Stimulated activated CD8-positive, alpha-beta memory T cell treated with anti-CD3 and anti-CD28 coated beads, Interleukin-2, amount 100 ng/mL, for 48 hours (primary cell): ENCODE measurements around the gene HEXIM1.
"Not testable (repeated sequence)": the region's sequence is repeated elsewhere in the genome, so short reads cannot be mapped to it uniquely, and the experiment has no call there.

Experiments used
- DNase-seq, 2 donors: peaks; one replicate each; pipeline ENCODE4 v3.0.0-alpha.2; 2020; ENCODE audit warnings: low read depth in 2 of 2

HEXIM1 gene

DNA sequence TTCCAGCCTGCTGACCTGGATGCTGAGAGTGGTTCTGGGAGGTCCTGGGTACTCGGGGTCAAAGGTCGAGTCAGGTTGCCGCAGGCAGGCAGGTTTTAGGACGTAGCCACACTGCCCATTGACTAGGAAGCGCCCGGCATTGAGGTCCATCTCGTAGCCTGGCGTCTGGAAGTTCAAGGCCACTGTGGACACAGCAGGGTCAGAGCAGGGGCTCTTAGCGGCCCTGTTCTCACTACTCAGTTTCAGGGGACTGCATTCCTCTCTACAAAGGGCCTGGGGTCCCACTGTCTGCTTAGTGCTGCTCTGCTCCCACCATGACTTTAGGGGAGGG lies 34.9 kb upstream of the HEXIM1 start:
- DNase-seq = no peak

DNA sequence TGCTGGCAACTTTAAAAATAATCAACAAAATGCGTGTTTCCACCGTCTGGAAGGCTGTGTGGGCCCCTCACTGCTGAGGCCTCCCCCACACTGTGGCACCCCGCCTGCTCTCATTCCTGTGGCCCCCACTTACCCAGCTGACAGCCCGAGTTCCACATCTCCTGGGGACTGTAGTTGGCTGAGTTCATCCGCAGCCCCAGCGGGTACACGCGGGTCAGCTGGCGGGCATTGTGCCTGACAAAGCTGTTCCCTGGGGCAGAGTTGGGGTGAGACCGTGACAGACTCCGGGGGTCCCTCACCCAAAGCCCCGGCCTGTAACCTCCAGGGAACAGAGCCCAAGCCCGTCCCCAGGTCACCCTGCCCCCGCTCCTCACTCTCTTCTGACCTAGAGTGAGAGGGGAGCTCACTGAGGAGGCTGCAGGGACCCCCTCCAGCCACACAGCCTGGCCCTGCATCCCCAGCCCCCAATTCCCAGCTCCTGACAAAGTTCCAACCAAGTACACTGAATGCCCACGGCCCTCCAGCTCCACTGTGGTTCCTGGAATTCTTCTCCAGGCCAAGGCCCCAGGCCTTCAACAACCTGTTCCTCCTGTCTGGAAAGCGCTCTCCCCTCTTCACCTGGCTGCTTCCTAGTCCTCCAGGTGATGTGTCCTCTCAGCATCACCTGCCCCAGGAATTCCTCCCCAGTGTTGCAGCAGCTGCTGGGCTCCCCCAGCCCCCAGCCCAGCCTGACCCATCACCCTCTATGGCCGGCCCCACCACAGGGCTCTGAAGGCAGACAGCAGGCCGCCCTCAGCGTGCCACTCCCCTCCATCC lies 34.0 kb upstream of the HEXIM1 start:
- DNase-seq = no peak

DNA sequence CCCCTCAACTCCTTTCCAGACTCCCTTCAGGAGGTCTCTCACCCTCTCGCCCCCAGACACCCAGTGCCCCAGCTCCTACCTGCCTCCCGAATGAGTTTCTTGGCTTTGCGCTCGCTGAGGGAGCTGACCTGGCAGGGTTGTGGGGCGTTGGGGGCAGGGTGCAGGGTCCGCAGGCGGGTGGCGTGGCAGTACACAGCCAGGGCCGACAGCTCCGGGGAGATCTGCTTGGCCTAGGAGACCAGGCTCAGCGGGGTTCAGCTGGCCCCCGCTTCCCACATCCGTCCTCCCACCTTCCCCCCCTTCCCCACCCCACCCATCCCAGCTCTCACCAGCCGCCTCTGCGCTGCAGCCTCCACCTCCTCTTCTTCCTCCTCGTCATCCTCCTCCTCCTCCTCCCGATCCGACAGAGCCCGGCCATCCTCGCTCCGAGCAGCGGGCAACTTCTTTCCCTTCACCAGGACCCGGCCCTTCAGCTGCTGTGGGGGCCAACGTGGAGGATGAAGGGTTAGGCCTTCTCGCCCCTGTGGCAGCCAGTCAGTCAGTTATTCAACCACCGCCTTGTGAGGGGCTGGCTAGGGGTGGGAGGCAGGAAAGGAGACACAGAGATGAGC lies 33.2 kb upstream of the HEXIM1 start:
- no peak for DNase-seq

DNA sequence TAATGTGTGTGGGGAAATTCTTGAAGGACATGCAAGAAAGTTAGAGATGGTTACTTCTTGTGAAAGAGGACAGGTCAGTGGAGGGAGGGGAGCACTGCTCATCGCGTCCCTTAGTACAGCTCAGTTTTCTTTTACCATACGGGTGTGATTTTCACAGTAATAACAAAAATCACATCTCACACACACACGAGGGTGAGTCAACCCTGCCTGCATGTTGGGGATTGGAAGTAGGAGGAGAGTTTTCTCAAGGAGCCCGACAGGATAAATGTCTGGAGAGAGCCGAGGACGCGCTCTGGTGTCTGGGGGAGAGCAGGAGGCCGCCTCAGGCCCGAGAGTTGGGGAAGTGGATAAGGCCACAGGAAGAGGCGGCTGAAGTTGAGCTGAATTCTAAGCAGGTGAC lies 32.4 kb upstream of the HEXIM1 start:
- no peak for DNase-seq

DNA sequence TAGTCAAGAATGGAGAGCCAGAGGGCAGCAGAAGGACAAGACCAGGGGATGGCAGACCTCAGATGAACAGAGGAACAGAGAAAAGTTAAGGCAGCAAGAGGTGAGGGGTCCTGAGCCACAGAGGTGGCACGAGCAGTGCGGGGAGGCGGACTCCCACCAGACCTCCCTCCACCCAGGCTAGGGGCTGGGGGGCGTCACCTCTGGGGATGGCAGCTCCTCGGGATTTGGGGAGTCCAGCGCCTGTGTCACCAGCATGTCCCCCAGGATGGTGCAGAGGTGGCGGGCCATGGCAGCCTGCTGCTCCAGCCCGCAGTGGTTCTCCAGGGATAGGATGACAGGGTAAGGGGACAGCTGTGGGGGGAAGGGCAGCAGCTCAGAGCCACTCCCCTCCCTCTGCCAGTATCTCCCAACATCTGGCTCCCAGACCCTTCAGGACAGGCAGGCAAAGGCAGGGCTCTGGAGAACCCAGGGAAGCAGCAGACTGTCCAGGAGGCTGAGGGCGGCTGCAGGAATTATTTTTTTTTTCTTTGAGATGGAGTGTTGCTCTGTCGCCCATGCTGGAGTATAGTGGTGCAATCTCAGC lies 31.8 kb upstream of the HEXIM1 start:
- DNase-seq = no peak

DNA sequence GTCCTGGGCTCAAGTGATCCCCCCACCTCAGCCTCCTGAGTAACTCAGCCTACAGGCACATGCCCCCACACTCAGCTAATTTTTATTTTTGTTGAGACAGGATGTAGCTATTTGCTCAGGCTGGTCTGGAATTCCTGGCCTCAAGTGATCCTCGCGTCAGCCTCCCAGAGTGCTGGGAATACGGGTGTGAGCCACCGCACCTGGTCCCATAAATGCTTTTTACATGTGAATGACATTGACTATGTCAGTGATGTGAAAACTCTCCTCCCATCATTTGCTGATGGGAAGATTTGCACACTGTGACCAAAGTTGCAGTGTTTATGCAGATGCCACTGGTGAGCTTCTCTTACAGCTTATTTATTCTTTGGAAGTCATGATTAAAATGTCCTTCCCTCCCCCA lies 30.9 kb upstream of the HEXIM1 start:
- DNase-seq = no peak

DNA sequence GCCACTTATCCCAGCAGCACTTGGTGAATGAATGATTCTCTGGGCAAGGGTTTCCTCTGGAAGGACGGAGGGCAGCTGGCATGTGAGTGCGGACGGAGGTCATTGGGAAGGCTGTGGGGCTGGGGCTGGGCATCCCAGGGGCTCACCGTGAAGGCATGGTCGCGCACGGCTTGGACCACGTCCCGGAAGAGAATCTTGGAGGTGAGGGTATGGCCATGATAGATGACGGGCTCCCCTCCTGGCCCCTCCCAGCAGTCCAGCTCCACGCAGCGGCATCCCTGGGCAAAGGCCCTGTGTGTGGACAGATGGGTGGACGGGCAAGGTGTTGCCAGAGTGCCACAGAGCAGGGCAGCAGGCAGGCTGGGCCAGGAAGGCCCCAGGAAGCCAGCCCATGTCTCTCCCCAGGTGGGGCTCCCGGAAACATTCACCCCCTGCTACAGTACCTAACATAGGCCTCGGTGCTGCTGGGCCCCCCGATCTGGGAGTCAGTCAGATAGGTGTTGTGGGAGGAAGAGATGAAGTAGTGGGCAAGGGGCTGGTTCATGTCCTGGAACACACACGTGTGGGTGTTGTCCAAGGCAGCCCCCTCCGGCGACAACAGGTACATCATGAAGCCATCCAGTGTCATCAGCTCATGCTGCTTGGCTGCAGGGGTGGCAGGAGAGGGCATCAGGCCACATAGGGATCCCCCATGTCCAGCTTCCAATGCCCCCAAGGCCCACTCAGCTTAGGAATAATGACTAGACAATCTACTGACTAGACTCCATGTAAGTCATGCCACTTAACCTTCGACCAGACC lies 30.2 kb upstream of the HEXIM1 start:
- DNase-seq = no peak

DNA sequence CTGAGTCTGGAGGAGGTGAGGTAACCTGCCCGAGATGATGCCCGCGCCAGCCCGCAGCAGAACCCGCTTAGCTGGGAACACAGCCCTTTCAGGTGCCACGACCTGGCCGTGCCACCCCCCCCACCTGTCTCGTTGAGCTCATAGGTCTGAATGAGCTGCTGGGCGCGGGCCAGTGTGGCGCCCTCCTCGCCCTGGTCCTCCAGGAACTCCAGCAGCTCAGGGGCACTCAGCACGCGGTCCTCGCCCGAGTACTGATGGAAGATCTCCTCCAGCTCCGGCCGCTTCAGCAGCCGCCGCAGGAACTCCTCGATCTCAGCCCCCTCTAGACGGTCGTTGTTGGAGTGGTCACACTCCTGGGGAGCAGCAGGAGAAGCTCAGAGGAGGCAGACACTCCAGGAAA lies 29.6 kb upstream of the HEXIM1 start:
- no peak for DNase-seq

DNA sequence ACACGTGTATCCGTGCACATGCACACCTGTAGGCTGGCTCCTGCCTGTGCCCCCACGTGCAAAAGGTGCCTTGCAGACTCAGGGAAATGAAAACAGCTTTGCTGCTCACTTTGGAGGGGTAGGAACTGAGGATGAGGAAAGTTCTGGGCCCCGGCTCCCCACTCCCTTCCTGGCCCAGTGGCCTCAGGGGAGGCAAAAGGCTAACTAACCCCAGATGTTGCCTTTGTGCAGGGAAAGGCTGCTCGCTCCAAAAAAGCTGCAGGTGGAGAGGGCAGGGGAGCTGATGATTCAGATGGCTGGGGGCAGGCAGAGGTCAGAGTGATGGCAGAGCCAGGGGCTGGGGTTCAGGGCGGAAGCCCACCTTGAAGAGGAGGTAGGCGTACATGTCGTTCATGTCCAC lies 28.3 kb upstream of the HEXIM1 start:
- DNase-seq = no peak

DNA sequence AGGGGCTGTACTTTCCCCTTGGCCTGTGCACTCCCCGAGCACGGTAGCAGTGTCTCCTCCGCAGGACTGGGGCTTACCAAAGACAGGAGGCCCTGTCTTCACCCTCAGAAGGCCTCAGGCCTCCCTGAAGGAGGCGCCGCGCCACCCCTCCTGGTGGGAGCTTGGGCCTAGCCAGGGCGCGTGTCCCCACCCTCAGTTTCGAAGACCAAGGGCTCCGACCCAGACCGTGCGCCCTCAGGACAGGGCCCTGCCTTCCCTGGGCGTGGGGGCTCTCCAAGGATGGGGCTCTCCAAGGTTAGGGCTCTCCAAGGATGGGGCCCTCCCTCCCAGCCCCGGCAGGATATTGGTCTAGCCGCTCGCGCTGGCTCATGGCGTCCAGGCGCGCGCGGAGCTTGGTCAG lies 27.7 kb upstream of the HEXIM1 start:
- no peak for DNase-seq

DNA sequence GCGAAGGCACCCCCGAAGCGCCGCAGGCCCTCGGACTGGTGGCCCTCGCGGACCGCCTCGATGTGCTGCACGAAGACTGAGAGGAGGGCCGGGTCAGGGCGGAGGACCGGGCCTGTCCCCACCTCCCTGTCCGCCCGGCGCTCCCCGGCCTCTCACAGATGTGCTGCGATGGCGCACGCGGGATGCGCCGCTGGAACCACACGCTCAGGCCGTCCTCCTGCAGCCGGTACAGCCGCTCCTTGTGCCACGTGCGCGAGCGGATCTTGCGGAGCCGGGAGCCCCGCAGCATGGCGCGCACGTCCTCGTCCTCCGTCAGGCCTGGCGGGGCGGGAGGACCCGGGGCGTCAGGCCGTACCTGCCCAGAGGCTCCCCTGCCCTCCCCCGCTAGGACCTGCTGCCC lies 27.2 kb upstream of the HEXIM1 start:
- DNase-seq = no peak

DNA sequence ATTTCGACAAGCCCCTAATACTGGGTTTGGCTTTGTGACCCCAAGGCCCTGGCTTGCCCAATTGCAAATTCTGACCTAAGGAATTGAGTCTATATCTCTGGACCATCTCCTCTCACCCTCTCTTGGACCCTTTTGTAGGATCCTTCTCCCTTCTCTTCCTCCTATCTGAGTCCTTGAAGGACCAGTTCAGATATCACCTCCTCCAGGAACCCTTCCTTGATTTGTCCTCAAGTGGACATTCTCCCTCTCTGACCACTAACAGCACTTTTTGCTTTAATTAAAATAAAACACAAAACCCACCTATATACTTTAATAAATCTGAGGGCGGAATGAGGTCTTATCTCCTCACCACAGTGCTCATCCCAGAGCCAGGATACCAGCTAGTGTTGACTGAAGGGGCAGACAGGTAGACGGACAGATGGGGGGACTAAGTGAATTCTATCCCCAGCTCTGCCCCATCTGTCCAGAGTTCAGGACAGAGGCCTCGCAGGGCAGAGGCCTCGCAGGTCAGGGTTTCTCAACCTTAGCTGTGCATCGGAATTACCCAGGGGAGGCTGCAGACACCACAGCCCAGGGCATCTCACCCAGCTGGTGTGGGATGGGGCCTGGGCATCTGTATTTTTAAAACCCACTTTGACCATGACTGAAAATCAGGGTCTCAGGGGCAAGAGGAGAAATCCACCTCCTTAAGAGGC lies 25.1 kb upstream of the HEXIM1 start:
- no peak for DNase-seq

DNA sequence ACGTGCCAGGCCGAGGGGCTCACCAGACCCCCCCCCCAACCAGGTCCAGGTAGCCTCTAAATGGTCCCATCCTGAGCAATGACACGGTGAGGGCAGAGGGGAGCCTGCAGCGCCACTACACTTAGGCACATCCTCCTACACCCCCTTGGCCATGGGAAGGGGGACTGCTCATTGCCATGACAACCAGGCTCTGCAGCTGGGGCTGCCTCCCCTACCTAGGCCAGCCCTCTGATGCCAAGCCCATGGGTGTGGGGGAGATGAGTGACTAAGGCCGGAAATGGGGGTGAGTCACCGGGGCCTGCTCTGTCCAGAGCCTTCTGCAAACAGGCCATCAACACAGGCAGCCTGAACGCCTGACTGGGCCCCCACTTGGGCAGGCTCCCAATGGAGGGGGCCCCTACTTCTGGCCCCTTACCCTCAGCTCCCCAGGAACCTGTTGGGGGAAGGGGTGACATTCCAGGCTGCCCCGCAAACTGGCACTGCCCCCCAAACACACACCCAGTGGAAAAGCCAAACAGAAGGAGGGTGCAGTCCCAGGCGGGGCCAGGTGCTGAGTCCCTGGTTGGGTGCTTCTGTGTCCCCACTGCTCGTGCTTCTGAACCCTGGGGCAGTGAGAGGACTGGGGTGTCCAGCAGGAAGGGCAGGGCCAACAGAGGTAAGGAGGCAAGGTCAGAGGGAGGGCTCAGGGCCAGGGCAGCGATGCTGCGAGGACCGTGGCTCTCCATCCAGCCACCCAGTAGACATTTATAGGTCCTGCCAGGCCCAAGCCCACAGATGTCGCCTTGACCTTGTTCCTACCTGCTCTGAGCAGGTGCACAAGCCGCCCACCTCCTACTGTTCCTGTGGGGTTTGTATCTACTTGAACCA lies 24.1 kb upstream of the HEXIM1 start:
- DNase-seq = no peak

DNA sequence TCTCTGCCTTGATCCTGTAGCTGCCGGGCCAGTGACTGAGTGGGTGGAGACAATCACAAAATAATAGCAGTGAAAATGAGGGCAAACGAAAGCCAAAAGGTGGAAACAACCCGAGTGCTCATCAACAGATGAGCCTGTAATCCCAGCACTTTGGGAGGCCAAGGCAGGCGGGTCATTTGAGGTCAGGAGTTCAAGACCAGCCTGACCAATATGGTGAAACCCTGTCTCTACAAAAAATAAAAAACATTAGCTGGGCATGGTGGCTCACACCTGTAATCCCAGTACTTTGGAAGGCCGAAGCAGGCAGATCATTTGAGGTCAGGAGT lies 23.5 kb upstream of the HEXIM1 start:
- DNase-seq = not testable (repeated sequence)

DNA sequence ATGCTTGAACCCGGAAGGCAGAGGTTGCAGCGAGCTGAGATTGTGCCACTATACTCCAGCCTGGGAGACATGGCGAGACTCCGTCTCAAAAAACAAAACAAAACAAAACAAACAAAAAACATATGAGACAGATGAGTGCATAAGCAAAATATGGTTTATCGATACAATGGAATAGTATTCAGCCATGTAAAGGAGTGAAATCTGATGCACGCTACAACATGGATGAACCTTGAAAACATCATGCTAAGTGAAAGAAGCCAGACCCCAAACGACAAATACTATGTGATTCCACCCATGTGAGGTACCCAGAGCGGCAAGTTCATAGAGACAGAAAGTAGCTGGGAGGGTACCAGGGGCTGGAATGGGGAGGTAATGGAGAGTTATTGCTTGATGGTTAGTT lies 22.8 kb upstream of the HEXIM1 start:
- no peak for DNase-seq

DNA sequence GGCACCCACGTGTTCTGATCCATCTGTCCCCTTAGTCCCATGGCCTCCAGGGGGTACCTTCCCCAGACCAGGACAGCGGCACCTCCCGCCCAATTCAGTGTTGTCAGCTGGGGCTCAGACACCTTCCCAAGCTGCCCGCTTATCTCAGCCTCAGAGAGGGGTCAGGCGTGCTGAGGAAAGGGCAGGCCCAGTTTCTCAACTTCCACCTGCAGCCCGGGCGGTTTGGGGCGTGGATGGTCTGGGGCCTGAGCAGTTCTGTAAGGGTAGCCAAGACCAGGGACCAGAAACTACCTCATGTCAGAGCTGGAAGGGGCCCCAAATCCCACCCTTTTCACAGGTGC lies 21.1 kb upstream of the HEXIM1 start:
- DNase-seq = no peak

DNA sequence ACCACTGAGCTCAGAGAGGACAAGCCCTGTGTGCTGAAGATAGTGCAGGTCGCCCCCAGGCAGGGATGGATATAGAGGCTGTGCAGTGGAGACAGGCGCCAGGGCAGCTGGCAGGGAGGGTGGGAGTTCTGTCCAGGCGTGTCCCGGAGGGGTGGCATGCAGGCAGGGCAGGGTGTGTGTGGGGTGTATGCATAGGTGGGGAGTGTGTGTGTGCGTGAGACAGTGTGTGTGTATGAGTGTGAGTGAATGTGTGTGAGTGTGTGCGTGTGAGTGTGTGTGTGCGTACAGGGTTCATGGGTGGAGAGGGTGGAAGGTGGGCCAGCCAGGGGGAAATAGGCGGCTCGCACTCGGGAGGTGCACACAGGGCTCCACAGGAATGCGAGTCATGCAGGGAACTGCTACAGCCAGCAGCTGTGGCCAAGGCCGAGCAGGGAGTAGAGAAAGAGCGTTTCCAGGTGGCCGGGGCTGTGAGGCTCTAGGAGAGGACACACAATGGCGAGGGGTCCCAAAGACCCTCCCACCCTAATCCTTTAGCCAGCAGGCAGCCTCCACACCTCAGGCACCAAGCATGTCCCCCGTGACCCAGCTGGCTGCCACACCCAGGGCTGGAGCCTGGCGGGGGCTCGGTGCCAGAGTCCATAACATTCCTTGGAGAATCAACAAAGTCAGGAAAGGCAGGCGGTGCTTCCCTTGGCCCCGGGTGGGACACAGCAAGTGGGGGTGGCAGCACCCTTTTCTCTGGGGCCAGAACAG lies 20.6 kb upstream of the HEXIM1 start:
- no peak for DNase-seq

DNA sequence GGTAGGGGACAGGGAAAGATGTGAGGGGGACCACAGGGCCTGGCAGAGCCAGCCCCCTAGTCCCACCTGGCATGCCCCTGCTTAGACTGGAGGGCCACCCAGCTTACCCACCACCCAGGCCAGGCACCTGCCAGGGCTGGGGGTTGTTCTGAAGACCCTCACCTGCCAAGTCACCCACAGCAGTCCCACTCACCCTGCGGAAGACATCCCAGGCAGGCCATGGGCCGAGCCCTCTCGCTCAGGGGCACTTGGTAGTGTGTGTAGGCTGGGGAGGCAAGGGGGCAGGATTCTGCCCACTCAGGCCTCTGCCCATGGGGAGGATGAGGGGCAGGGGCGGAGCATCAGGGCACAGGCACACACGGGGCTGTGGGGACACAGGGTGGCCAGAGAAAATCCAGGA lies 19.9 kb upstream of the HEXIM1 start:
- no peak for DNase-seq

DNA sequence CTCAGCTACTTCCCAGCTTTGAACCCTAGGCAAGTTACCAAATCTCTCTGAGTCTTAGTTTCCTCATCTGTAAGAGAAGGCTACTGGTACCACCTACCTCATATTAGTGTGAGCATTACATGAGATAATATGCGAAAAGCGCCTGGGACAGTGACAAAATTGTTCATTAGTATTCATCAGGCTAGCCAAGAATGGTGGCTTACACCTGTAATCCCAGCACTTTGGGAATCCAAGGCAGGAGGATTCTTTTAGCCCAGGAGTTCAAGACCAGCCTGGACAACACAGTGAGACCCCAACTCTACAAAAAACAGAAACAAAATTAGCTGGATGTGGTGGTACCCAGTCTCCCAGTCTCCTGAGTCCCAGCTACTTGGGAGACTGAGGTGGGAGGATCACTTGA lies 19.3 kb upstream of the HEXIM1 start:
- DNase-seq = no peak

DNA sequence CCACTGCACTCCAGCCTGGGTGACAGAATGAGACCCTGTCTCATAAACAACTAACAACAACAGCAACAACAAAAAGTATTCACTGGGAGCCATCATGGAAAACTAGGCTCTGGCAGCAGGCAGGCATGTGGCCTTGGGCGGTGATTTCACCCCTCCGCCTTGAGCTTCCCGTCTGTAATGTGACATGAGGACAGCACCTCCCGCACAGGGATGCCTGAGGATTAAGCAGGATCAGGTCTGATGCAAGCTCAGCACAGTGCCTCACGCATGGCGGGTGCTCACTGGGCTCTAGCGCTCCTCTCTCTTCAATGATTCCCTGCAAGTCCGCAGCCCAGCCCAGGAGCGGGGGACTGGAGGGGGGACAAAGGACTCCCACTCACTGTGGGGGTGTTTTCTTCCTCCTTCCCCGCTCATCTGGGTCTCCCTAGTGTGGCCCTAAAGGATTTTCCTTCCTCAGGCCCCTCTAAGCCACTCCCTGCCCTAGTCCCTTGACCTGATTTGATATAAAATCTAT lies 18.8 kb upstream of the HEXIM1 start:
- no peak for DNase-seq
